NCI-H128 (cell line): ENCODE measurements around the gene DISP3.
"Not testable (repeated sequence)": the region's sequence is repeated elsewhere in the genome, so short reads cannot be mapped to it uniquely, and the experiment has no call there.

Experiments
- DNase-seq: peaks from one replicate; lab custom pipeline; 2025; ENCODE audit not compliant: unreplicated experiment; lab: John Stamatoyannopoulos, UW

DISP3 gene

GRCh38 chr1:11571906-11572616, 93.1 kb downstream of the DISP3 start:
- no peak for DNase-seq

GRCh38 chr1:11573116-11573692, 94.2 kb downstream of the DISP3 start:
- no peak for DNase-seq

GRCh38 chr1:11575553-11575952, 96.6 kb downstream of the DISP3 start:
- DNase-seq: no peak

GRCh38 chr1:11576109-11576875, 97.3 kb downstream of the DISP3 start:
- DNase-seq: no peak

GRCh38 chr1:11578004-11578403, 99.0 kb downstream of the DISP3 start:
- DNase-seq: no peak

- DNase-seq: no peak
Observed at GRCh38 chr1:11579506-11579905, 100.6 kb downstream of the DISP3 start.

GRCh38 chr1:11580049-11580448, 101.1 kb downstream of the DISP3 start:
- DNase-seq: not testable (repeated sequence)

- no peak for DNase-seq
Observed at GRCh38 chr1:11581445-11581991, 102.6 kb downstream of the DISP3 start.

GRCh38 chr1:11585389-11585788, 106.4 kb downstream of the DISP3 start:
- DNase-seq: no peak
